Mesenchymal stem cell (in vitro differentiated cells and primary cell): ENCODE measurements around the gene LKAAEAR1.
A peak's percentile ranks its signal among the peaks of the same experiment; 100 is the strongest.

Experiments used
- DNase-seq: peaks from one replicate; pipeline ENCODE4 v3.0.0-alpha.2; 2013
- H2AFZ ChIP-seq: one replicate; pipeline ENCODE4 v1.6.1; 2013; ENCODE audit warnings: low read depth, mild to moderate bottlenecking, control low read depth, inconsistent platforms, low read length, moderate library complexity
- H2AK5ac ChIP-seq: 2 replicates; pipeline ENCODE4 v1.6.1; 2013; ENCODE audit warnings: low read length, moderate library complexity, mild to moderate bottlenecking, inconsistent platforms; ENCODE audit not compliant: severe bottlenecking
- H2BK120ac ChIP-seq: one replicate; pipeline ENCODE4 v1.6.1; 2013; ENCODE audit warnings: low read depth, mild to moderate bottlenecking, inconsistent platforms, low read length, moderate library complexity
- H2BK12ac ChIP-seq, 2 experiments: one replicate each; pipeline ENCODE4 v1.6.1; 2013; ENCODE audit warnings: inconsistent platforms in 2 of 2, low read length in 2 of 2, mild to moderate bottlenecking in 2 of 2, moderate library complexity in 2 of 2, control low read depth in 1 of 2
- H2BK15ac ChIP-seq: one replicate; pipeline ENCODE4 v1.6.1; 2013; ENCODE audit warnings: mild to moderate bottlenecking, low read depth, inconsistent platforms; ENCODE audit not compliant: poor library complexity, severe bottlenecking
- H2BK5ac ChIP-seq: 2 replicates; pipeline ENCODE4 v1.6.1; 2013; ENCODE audit warnings: low read depth, mild to moderate bottlenecking, low read length, control low read depth, inconsistent platforms; ENCODE audit not compliant: poor library complexity, severe bottlenecking
- H3K14ac ChIP-seq, 2 experiments: one replicate each; pipeline ENCODE4 v1.6.1; 2013; ENCODE audit warnings: inconsistent platforms in 2 of 2, low read length in 2 of 2, control low read depth in 1 of 2, mild to moderate bottlenecking in 1 of 2, moderate library complexity in 1 of 2
- H3K18ac ChIP-seq, 2 experiments: one replicate each; pipeline ENCODE4 v1.6.1; 2013; ENCODE audit warnings: inconsistent platforms in 2 of 2, low read length in 2 of 2, control low read depth in 1 of 2, low read depth in 1 of 2, mild to moderate bottlenecking in 1 of 2
- H3K23ac ChIP-seq, 2 experiments: one replicate each; pipeline ENCODE4 v1.6.1; 2013; ENCODE audit warnings: inconsistent platforms in 2 of 2, low read length in 2 of 2, mild to moderate bottlenecking in 2 of 2, moderate library complexity in 2 of 2, control low read depth in 1 of 2
- H3K27ac ChIP-seq: 2 replicates; pipeline ENCODE4 v1.5.1; 2013; ENCODE audit warnings: mild to moderate bottlenecking, moderate library complexity, low read length, control low read depth, inconsistent platforms; ENCODE audit not compliant: poor library complexity, severe bottlenecking
- H3K27me3 ChIP-seq, 2 experiments: 2 replicates each; pipeline versions ENCODE4 v1.6.1 to v1.7.0; 2013; ENCODE audit warnings: low read length in 2 of 2, mild to moderate bottlenecking in 2 of 2, moderate library complexity in 2 of 2, control low read depth in 1 of 2, inconsistent platforms in 1 of 2; ENCODE audit not compliant: control insufficient read depth in 1 of 2, insufficient read depth in 1 of 2
- H3K36me3 ChIP-seq, 2 experiments: 2 replicates each; pipeline versions ENCODE4 v1.6.1 to v1.7.0; 2013; ENCODE audit warnings: low read length in 2 of 2, control low read depth in 1 of 2, inconsistent platforms in 1 of 2, low read depth in 1 of 2, mild to moderate bottlenecking in 1 of 2; ENCODE audit not compliant: insufficient read depth in 2 of 2, control insufficient read depth in 1 of 2
- H3K4ac ChIP-seq, 2 experiments: one replicate each; pipeline ENCODE4 v1.6.1; 2013; ENCODE audit warnings: inconsistent platforms in 2 of 2, low read length in 2 of 2, mild to moderate bottlenecking in 2 of 2, moderate library complexity in 2 of 2, control low read depth in 1 of 2, low read depth in 1 of 2
- H3K4me1 ChIP-seq: 2 replicates; pipeline ENCODE4 v1.6.1; 2013; ENCODE audit warnings: low read depth, low read length, control low read depth; ENCODE audit not compliant: control insufficient read depth, insufficient read depth
- H3K4me2 ChIP-seq: 2 replicates; pipeline ENCODE4 v1.6.1; 2013; ENCODE audit warnings: low read length, mild to moderate bottlenecking, inconsistent platforms; ENCODE audit not compliant: poor library complexity, severe bottlenecking
- H3K4me3 ChIP-seq, 2 experiments: 2 replicates each; pipeline versions ENCODE4 v1.5.1 to v1.7.0; 2013; ENCODE audit warnings: low read length in 2 of 2, mild to moderate bottlenecking in 2 of 2, control low read depth in 1 of 2, low read depth in 1 of 2; ENCODE audit not compliant: insufficient read depth in 1 of 2
- H3K79me1 ChIP-seq: replicated peaks from 2 replicates; pipeline ENCODE4 v1.6.1; 2013; ENCODE audit warnings: mild to moderate bottlenecking, control low read depth, low read length, inconsistent platforms; ENCODE audit not compliant: poor library complexity, severe bottlenecking
- H3K9ac ChIP-seq: 2 replicates; pipeline ENCODE4 v1.7.0; 2013; ENCODE audit warnings: mild to moderate bottlenecking, low read length, moderate library complexity
- H3K9me3 ChIP-seq: 2 replicates; pipeline ENCODE4 v1.7.0; 2013; ENCODE audit warnings: mild to moderate bottlenecking, low read length; ENCODE audit not compliant: control insufficient read depth
- H4K8ac ChIP-seq: one replicate; pipeline ENCODE4 v1.6.1; 2013; ENCODE audit warnings: inconsistent platforms, mild to moderate bottlenecking, low read length, moderate library complexity
- H4K91ac ChIP-seq: one replicate; pipeline ENCODE4 v1.6.1; 2013; ENCODE audit warnings: mild to moderate bottlenecking, low read length, inconsistent platforms
- WGBS: methylation state at CpG from one replicate; pipeline ENCODE4 v1.1.7; 2013; ENCODE audit warnings: mixed read lengths; 5-methylcytosine and 5-hydroxymethylcytosine counted together

LKAAEAR1 gene

GRCh38 chr20:64077876-64078551 is 6.2 kb downstream of the LKAAEAR1 start:
- H4K91ac ChIP-seq = no peak overlapping the region
- no peak overlapping the region for H2AFZ ChIP-seq
- H3K36me3 ChIP-seq = peaks cover 7 to 37% of the 10 kb centered on the region in 2 experiments
- peaks cover 33% of the 10 kb centered on the region for H3K4me1 ChIP-seq
- no peak overlapping the region for H3K18ac ChIP-seq
- no peak overlapping the region for H2BK120ac ChIP-seq
- WGBS = 78% methylated on average over 11 of the region's 15 CpGs
- H3K4me3 ChIP-seq = peak overlapping the region in 1 of 2 experiments; percentile 83
- peak overlapping the region in 1 of 2 experiments; percentile 3 for H3K23ac ChIP-seq
- H3K27me3 ChIP-seq = peaks cover 0 to 16% of the 10 kb centered on the region in 2 experiments
- H2BK12ac ChIP-seq = no peak overlapping the region
- DNase-seq = no peak
- peaks cover 24% of the 10 kb centered on the region for H3K79me1 ChIP-seq
- H3K9ac ChIP-seq = no peak overlapping the region
- peak overlapping the region in 1 of 2 experiments; percentile 44 for H3K14ac ChIP-seq
- no peak overlapping the region for H2AK5ac ChIP-seq
- no peak overlapping the region for H4K8ac ChIP-seq
- H3K4ac ChIP-seq = peak overlapping the region in 1 of 2 experiments; percentile 3
- H2BK5ac ChIP-seq = no peak overlapping the region
- H3K27ac ChIP-seq = no peak overlapping the region
- H2BK15ac ChIP-seq = peak overlapping the region; percentile 26
- H3K9me3 ChIP-seq = no peaks in the 10 kb centered on the region
- peak overlapping the region; percentile 5 for H3K4me2 ChIP-seq

GRCh38 chr20:64077541-64077875 is 6.7 kb downstream of the LKAAEAR1 start:
- Histone ChIP-seq H3K4ac (no peak overlapping the region), H3K23ac (no peak overlapping the region), H2AK5ac (no peak overlapping the region), H2BK5ac (no peak overlapping the region), H3K27ac (no peak overlapping the region), H3K27me3 (peaks cover 0 to 11% of the 10 kb centered on the region in 2 experiments), H4K8ac (no peak overlapping the region), H3K18ac (no peak overlapping the region), H3K9ac (no peak overlapping the region), H3K36me3 (peaks cover 11 to 41% of the 10 kb centered on the region in 2 experiments), H3K4me3 (no peak overlapping the region), H3K4me1 (peaks cover 29% of the 10 kb centered on the region), H2BK120ac (no peak overlapping the region), H3K9me3 (no peaks in the 10 kb centered on the region), H2BK12ac (no peak overlapping the region), H3K14ac (no peak overlapping the region), H4K91ac (no peak overlapping the region), H3K79me1 (peaks cover 24% of the 10 kb centered on the region), H2AFZ (no peak overlapping the region), H2BK15ac (no peak overlapping the region), H3K4me2 (no peak overlapping the region)
- no peak for DNase-seq
- 89% methylated on average over 7 of the region's 7 CpGs for WGBS

DNA sequence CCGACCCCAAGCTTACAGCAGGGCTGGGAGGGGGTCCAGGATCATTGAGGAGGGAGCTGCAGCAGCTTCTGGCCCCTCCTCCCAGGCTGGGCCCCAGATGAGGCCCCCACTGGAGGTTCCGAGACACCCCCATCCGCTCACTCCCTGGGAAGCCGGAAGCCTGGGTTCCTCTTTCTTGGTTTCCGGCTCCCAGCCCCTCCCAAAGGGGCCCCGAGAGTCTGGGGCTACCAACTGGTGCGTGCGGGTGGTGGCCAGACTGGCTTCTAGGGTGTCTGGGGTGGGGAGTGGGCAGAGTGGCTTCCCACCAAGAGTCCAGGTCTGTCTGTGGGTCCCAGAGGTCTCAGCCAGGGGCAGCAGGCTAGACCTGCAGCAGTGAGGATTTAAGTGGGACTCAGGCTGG is 7.1 kb downstream of the LKAAEAR1 start:
- Histone ChIP-seq H3K18ac (no peak overlapping the region), H2AFZ (no peak overlapping the region), H3K9me3 (no peaks in the 10 kb centered on the region), H3K4me3 (no peak overlapping the region), H3K4me1 (peaks cover 24% of the 10 kb centered on the region), H4K8ac (no peak overlapping the region), H3K9ac (no peak overlapping the region), H3K14ac (no peak overlapping the region), H4K91ac (no peak overlapping the region), H2BK15ac (no peak overlapping the region), H2BK120ac (no peak overlapping the region), H3K4ac (no peak overlapping the region), H2BK12ac (no peak overlapping the region), H2BK5ac (no peak overlapping the region), H3K23ac (no peak overlapping the region), H3K79me1 (peaks cover 24% of the 10 kb centered on the region), H3K4me2 (no peak overlapping the region), H3K36me3 (peaks cover 15 to 46% of the 10 kb centered on the region in 2 experiments), H3K27me3 (peaks cover 0 to 10% of the 10 kb centered on the region in 2 experiments), H2AK5ac (no peak overlapping the region), H3K27ac (no peak overlapping the region)
- 94% methylated on average over 8 of the region's 8 CpGs for WGBS
- no peak for DNase-seq

DNA sequence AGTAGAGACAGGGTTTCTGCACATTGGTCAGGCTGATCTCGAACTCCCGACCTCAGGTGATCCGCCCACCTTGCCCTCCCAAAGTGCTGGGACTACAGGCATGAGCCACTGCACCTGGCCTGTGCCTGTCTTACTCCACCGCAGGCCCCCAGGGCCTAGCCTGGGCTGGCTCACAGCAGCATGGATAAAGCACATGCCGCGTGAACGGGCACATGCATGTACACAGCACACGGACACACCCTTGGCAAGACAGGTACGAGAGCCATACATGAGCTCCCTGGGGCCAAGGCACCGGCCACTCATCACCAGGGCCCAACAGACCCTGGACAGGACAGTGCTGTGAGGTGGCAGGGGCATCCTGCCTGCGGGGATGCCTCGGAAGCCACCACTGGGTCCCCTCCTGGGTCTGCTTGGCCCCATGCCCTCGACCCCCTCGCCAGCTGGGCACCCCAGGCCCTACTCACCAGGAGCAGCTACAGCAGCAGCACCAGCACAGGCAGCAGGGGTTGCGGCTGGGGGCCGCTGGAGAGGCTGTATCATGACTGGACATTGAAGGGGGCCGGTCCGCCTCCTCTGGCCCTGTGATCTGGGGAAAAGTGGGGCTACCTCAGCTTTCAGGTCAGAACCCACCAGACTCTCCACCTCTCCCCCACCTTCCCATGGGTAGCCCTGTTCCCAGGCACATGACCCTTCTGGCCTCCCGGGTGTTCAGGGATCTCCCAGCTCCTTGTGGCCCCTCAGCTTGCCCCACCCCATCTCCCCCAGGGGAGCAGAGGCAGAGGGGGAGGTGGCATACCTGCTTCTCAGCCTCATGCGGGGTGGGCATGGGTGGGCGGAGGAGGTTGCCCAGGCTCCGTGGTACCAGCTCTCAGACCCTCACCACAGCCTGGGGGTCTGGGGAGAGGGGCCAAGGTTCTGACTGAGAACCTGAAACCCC is 7.9 kb downstream of the LKAAEAR1 start:
- Histone ChIP-seq H3K9me3 (no peaks in the 10 kb centered on the region), H3K4me1 (peaks cover 22% of the 10 kb centered on the region), H3K9ac (no peak overlapping the region), H4K8ac (no peak overlapping the region), H3K14ac (no peak overlapping the region), H3K4me2 (no peak overlapping the region), H2BK5ac (no peak overlapping the region), H2AK5ac (no peak overlapping the region), H2BK120ac (no peak overlapping the region), H3K4ac (no peak overlapping the region), H4K91ac (peak overlapping the region; percentile 14), H3K36me3 (peaks cover 17 to 53% of the 10 kb centered on the region in 2 experiments), H3K18ac (no peak overlapping the region), H2BK12ac (no peak overlapping the region), H3K4me3 (no peak overlapping the region), H3K23ac (no peak overlapping the region), H3K79me1 (peaks cover 24% of the 10 kb centered on the region), H3K27me3 (peaks cover 0 to 3% of the 10 kb centered on the region in 2 experiments), H2BK15ac (no peak overlapping the region), H3K27ac (no peak overlapping the region), H2AFZ (no peak overlapping the region)
- DNase-seq = no peak
- WGBS = 97% methylated on average over 21 of the region's 22 CpGs
